HepG2 (cell line): ENCODE results near the gene MLXIPL. TPM values are rescaled to one million over a fixed set of nuclear protein-coding genes. Genes with fewer than 3 reads are reported as not detected.
A peak's percentile ranks its signal among the peaks of the same experiment; 100 is the strongest.

Source experiments
- ARNT ChIP-seq: fragments of 450-650 bp; IDR thresholded peaks from 2 replicates; pipeline ENCODE4 v1.6.1; 2017
- EP300 ChIP-seq, 3 experiments: sonication (generic) in 1 of 3; formaldehyde crosslinking in 1 of 3; IDR thresholded peaks; 2 replicates each; pipeline versions ENCODE4 v1.5.1 to v1.6.1; 2011 to 2020; ENCODE audit warnings: low read depth in 2 of 3, low read length in 2 of 3, borderline replicate concordance in 1 of 3, improper control_type of control experiment in 1 of 3, mild to moderate bottlenecking in 1 of 3, missing genetic modification reagents in 1 of 3, moderate library complexity in 1 of 3
- EZH2 ChIP-seq: conservative IDR thresholded peaks from 2 replicates; pipeline ENCODE4 v1.6.1; 2012; ENCODE audit warnings: mild to moderate bottlenecking, low read depth, low read length, moderate library complexity
- FOXO4 ChIP-seq: sonication (generic); formaldehyde crosslinking; conservative IDR thresholded peaks from 2 replicates; pipeline ENCODE4 v1.8.1; 2023; ENCODE audit warnings: missing genetic modification reagents
- GATAD1 ChIP-seq: IDR thresholded peaks from 2 replicates; pipeline ENCODE4 v1.6.1; 2016; ENCODE audit warnings: missing genetic modification reagents, missing compliant biosample characterization
- JUND ChIP-seq: sonication (generic); formaldehyde crosslinking; IDR thresholded peaks from 2 replicates; pipeline ENCODE4 v1.8.0; 2022; ENCODE audit warnings: mild to moderate bottlenecking, missing genetic modification reagents
- LCORL ChIP-seq, 2 experiments: fragments of 450-650 bp in 1 of 2; sonication (generic) in 1 of 2; formaldehyde crosslinking in 1 of 2; IDR thresholded peaks; 2 replicates each; pipeline versions ENCODE4 v1.5.0 to v1.6.1; 2017 to 2020; ENCODE audit warnings: antibody characterized with exemption in 1 of 2, missing genetic modification reagents in 1 of 2
- NFKB2 ChIP-seq: sonication (generic); formaldehyde crosslinking; IDR thresholded peaks from 2 replicates; pipeline ENCODE4 v1.4.0; 2020; ENCODE audit warnings: missing genetic modification reagents, borderline replicate concordance
- NFKBIZ ChIP-seq: IDR thresholded peaks from 2 replicates; pipeline ENCODE4 v1.6.1; 2018; ENCODE audit warnings: missing genetic modification reagents, missing compliant biosample characterization
- NR2F1 ChIP-seq, 2 experiments: fragments of 450-650 bp in 1 of 2; formaldehyde crosslinking in 1 of 2; IDR thresholded peaks; 2 replicates each; pipeline versions ENCODE4 v1.5.0 to v1.6.1; 2016 to 2020; ENCODE audit warnings: mild to moderate bottlenecking in 1 of 2, missing compliant biosample characterization in 1 of 2, missing genetic modification reagents in 1 of 2, moderate library complexity in 1 of 2
- PAF1 ChIP-seq: IDR thresholded peaks from 2 replicates; pipeline ENCODE4 v1.6.1; 2016; ENCODE audit warnings: missing genetic modification reagents, missing compliant biosample characterization
- PHF20 ChIP-seq: sonication (generic); formaldehyde crosslinking; IDR thresholded peaks from 2 replicates; pipeline ENCODE4 v1.5.0; 2020; ENCODE audit warnings: mild to moderate bottlenecking, missing genetic modification reagents
- RXRA ChIP-seq: sonication (generic); formaldehyde crosslinking; IDR thresholded peaks from 2 replicates; pipeline ENCODE4 v1.5.1; 2020; ENCODE audit warnings: missing genetic modification reagents
- TAF1 ChIP-seq: sonication (generic); formaldehyde crosslinking; IDR thresholded peaks from 2 replicates; pipeline ENCODE4 v1.4.0; 2020; ENCODE audit warnings: missing genetic modification reagents
- THRA ChIP-seq: sonication (generic); formaldehyde crosslinking; IDR thresholded peaks from 2 replicates; pipeline ENCODE4 v1.4.0; 2020; ENCODE audit warnings: missing genetic modification reagents, borderline replicate concordance
- UBTF ChIP-seq: sonication (generic); formaldehyde crosslinking; IDR thresholded peaks from 2 replicates; pipeline ENCODE4 v1.4.0; 2020; ENCODE audit warnings: mild to moderate bottlenecking, missing genetic modification reagents
- ZNF281 ChIP-seq: sonication (generic); formaldehyde crosslinking; IDR thresholded peaks from 2 replicates; pipeline ENCODE4 v1.4.0; 2020; ENCODE audit warnings: missing genetic modification reagents, borderline replicate concordance
- ZNF414 ChIP-seq: sonication (generic); formaldehyde crosslinking; IDR thresholded peaks from 2 replicates; pipeline ENCODE4 v1.5.0; 2020; ENCODE audit warnings: missing genetic modification reagents
- ZNF562 ChIP-seq: sonication (generic); formaldehyde crosslinking; IDR thresholded peaks from 2 replicates; pipeline ENCODE4 v1.8.0; 2022; ENCODE audit warnings: missing genetic modification reagents, borderline replicate concordance
- ZNF572 ChIP-seq: sonication (generic); formaldehyde crosslinking; IDR thresholded peaks from 2 replicates; pipeline ENCODE4 v1.5.1; 2020; ENCODE audit warnings: mild to moderate bottlenecking, missing genetic modification reagents
- polyA plus RNA-seq, 8 experiments: library from polyadenylated mRNA; depleted of rRNA in 3 of 8; stranded (reverse) in 7 of 8; unstranded in 1 of 8; fragments of >200 nt; fragmentation: Illumina TruSeq in 4 of 8; extraction: Trizol in 4 of 8; gene quantifications; 2 replicates each; pipeline versions ENCODE4 v1.2.1 to v1.2.3, GENCODE V29; 2011 to 2016; ENCODE audit warnings: low read depth in 4 of 8, missing spikeins in 1 of 8, mixed read lengths in 1 of 8; ENCODE audit not compliant: insufficient read depth in 1 of 8
- total RNA-seq, 5 experiments: library from RNA; depleted of rRNA; stranded (reverse); fragments of >200 nt; fragmentation: Illumina TruSeq; extraction: Trizol; gene quantifications; 2 replicates each; pipeline ENCODE4 v1.2.3, GENCODE V29; 2016; ENCODE audit warnings: low read depth in 1 of 5

The MLXIPL gene
- total and polyA plus RNA-seq, 2 of the 13 experiments (the other 11 are each of a cell fraction or from before 2014, with no cell fraction given) = 51.6 to 60.1 TPM

GRCh38 chr7:73612598-73613269 is 11.6 kb downstream of the MLXIPL start (continued):
- TF ChIP-seq GATAD1 (CRISPR knock-in tag) = peak; percentile 80
- peak in 1 of 2 experiments; percentile 23; a peak in 1 of 4 replicates for TF ChIP-seq NR2F1 (CRISPR knock-in tag; IDR thresholded peaks at IDR 0.05)
- TF ChIP-seq ZNF414 (CRISPR knock-in tag) = peak; percentile 89; the same call in 1 of the 2 replicates
- TF ChIP-seq EZH2 = no peak
- no peak for TF ChIP-seq LCORL (IDR thresholded peaks at IDR 0.05)
- peak; percentile 98 for TF ChIP-seq LCORL (CRISPR knock-in tag; IDR thresholded peaks at IDR 0.05)
- no peak for TF ChIP-seq NFKB2
- peak; percentile 91 for TF ChIP-seq RXRA (CRISPR knock-in tag)
- TF ChIP-seq UBTF (CRISPR knock-in tag) = peak; percentile 56; the same call in 1 of the 2 replicates
- no peak for TF ChIP-seq FOXO4
- TF ChIP-seq NFKBIZ (CRISPR knock-in tag) = no peak
- TF ChIP-seq ZNF572 (CRISPR knock-in tag) = no peak
- no peak for TF ChIP-seq ZNF562 (CRISPR knock-in tag)
- TF ChIP-seq PHF20 (CRISPR knock-in tag) = peak; percentile 33; the same call in 1 of the 2 replicates
- TF ChIP-seq ZNF281 (CRISPR knock-in tag) = peak; percentile 74; the same call in 1 of the 2 replicates
- TF ChIP-seq PAF1 = peak; percentile 46; the same call in 1 of the 2 replicates
- TF ChIP-seq THRA = peak; percentile 96
- TF ChIP-seq TAF1 (CRISPR knock-in tag) = no peak
- peak; percentile 66; the same call in 1 of the 2 replicates for TF ChIP-seq JUND (CRISPR knock-in tag)
- TF ChIP-seq EP300 (IDR thresholded peaks at IDR 0.05; ENCODE audit: low read depth in 2 of 2, low read length in 2 of 2) = peak; percentile 75 to 94; a peak in 3 of 4 replicates
- TF ChIP-seq EP300 (CRISPR knock-in tag; IDR thresholded peaks at IDR 0.05; ENCODE audit: borderline replicate concordance) = peak; percentile 93
- no peak for TF ChIP-seq ARNT
